ENCODE results near the gene NME8. TPM values are rescaled to one million over a fixed set of nuclear protein-coding genes. Genes with fewer than 3 reads are reported as not detected.

Gene NME8
- total and polyA plus RNA-seq, 2 experiments from 2014 or later = 0.14 to 1.3 TPM

DNA sequence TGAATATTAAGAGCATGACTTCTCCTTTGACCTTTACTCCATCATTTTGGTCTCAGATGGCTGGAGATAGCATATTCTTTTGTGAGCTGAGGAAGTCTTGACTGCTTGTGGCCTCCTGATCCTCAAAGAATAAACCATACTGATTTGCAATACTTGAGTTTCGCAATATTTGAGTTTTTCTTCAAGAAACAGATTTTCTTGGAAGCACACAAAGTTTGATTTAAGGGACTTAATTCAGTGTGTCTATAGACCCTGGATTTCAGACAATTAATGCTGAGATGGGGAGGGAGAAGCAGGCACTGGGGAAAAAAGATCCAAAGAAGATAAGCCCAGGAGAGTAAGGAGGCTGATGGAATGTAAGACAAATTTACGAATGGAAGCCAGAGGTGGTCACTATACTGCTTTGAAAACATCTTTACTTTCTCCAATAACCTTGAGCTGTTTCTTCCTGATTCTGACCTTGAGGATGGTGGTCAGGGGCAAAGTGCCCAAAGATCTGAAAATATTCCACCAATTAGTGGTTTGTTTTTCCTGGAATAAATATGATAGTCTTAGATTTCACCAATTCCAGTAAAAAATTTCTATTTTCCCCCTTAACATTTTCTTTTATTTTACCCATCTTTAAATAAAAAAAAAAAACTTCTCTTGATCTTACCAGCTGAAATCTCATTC lies 79.5 kb downstream of the NME8 start:
- Mint-ChIP-seq H3K27ac (no peak overlapping the region), H3K9me3 (no peaks in the 10 kb centered on the region), H3K36me3 (ENCODE audit: low read depth) (no peaks in the 10 kb centered on the region; the same call in 2 of the 3 replicates), H3K4me1 (no peaks in the 10 kb centered on the region), H3K27me3 (ENCODE audit: insufficient read depth, low read depth, poor library complexity) (no peaks in the 10 kb centered on the region), H3K4me3 (no peak overlapping the region)
- no peaks in the 10 kb centered on the region for H3K36me3 ChIP-seq (ENCODE audit: insufficient read depth)
- H3K79me2 ChIP-seq (replicated peaks; ENCODE audit: insufficient read depth) = 0 out of 2 replicates have a peak, but pooled peaks cover 5% of the 10 kb centered on the region
- H3K4me3 ChIP-seq = no peak overlapping the region
- no peaks in the 10 kb centered on the region for H3K4me1 ChIP-seq (ENCODE audit: insufficient read depth)
- no peak for ATAC-seq
- no peak for DNase-seq (ENCODE audit: low spot score)
- no peak overlapping the region for H3K4me2 ChIP-seq
- no peak overlapping the region for H3K27ac ChIP-seq (ENCODE audit: low read depth)
- H3F3A ChIP-seq (replicated peaks; ENCODE audit: low read depth) = no peaks in the 10 kb centered on the region
- H3K27me3 ChIP-seq (ENCODE audit: insufficient read depth) = no peaks in the 10 kb centered on the region
- no peaks in the 10 kb centered on the region for H3K9me2 ChIP-seq (ENCODE audit: insufficient read depth)
- TF ChIP-seq REST (IDR thresholded peaks at IDR 0.05; ENCODE audit: unreplicated experiment) (no peak), ZNF331 (CRISPR knock-in tag; IDR thresholded peaks at IDR 0.05; ENCODE audit: low read depth) (no peak), JUNB (IDR thresholded peaks at IDR 0.05; ENCODE audit: unreplicated experiment) (no peak), CREB1 (CRISPR knock-in tag; IDR thresholded peaks at IDR 0.05; ENCODE audit: low read depth) (no peak), ETS1 (IDR thresholded peaks at IDR 0.05) (no peak), ZNF462 (CRISPR knock-in tag; IDR thresholded peaks at IDR 0.05) (no peak), EZH2 (IDR thresholded peaks at IDR 0.05; ENCODE audit: low read depth, unreplicated experiment) (no peak), ZNF114 (CRISPR knock-in tag; IDR thresholded peaks at IDR 0.05) (no peak), STAT1 (IDR thresholded peaks at IDR 0.05; ENCODE audit: unreplicated experiment) (no peak), NANOG (IDR thresholded peaks at IDR 0.05; ENCODE audit: borderline replicate concordance) (no peak), POLR2AphosphoS5 (IDR thresholded peaks at IDR 0.05; ENCODE audit: low read depth) (no peak), EZH2phosphoT487 (IDR thresholded peaks at IDR 0.05; ENCODE audit: unreplicated experiment) (no peak)
- TF ChIP-seq, protein P1, sequence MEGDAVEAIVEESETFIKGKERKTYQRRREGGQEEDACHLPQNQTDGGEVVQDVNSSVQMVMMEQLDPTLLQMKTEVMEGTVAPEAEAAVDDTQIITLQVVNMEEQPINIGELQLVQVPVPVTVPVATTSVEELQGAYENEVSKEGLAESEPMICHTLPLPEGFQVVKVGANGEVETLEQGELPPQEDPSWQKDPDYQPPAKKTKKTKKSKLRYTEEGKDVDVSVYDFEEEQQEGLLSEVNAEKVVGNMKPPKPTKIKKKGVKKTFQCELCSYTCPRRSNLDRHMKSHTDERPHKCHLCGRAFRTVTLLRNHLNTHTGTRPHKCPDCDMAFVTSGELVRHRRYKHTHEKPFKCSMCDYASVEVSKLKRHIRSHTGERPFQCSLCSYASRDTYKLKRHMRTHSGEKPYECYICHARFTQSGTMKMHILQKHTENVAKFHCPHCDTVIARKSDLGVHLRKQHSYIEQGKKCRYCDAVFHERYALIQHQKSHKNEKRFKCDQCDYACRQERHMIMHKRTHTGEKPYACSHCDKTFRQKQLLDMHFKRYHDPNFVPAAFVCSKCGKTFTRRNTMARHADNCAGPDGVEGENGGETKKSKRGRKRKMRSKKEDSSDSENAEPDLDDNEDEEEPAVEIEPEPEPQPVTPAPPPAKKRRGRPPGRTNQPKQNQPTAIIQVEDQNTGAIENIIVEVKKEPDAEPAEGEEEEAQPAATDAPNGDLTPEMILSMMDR (conservative IDR thresholded peaks at IDR 0.05; ENCODE audit: low read depth in 2 of 2) = no peak
- H4K20me1 ChIP-seq (replicated peaks; ENCODE audit: insufficient read depth) = no peaks in the 10 kb centered on the region
- H2AFZ ChIP-seq = no peak overlapping the region

Data from GM23338 (cell line).